Skin epidermis (tissue), 12 donors: Measurements from ENCODE around the gene RPL26.

Source experiments
- H3K27ac ChIP-seq, 21 experiments: fragments of 200-600 bp; sonication (generic) in 11 of 21; one replicate each; pipeline ENCODE4 v1.5.0; 2020; ENCODE audit warnings: mild to moderate bottlenecking in 3 of 21, inconsistent platforms in 2 of 21, moderate library complexity in 2 of 21
- H3K4me3 ChIP-seq, 7 experiments: fragments of 200-600 bp; sonication (generic) in 2 of 7; one replicate each; pipeline ENCODE4 v1.5.0; 2020; ENCODE audit warnings: inconsistent platforms in 2 of 7, mild to moderate bottlenecking in 2 of 7, moderate library complexity in 1 of 7

The RPL26 gene

GRCh38 chr17:8337802-8338752 is 44.9 kb downstream of the RPL26 start:
- Histone ChIP-seq H3K4me3 (no peak overlapping the region), H3K27ac (no peak overlapping the region)

GRCh38 chr17:8333281-8333680 is 49.7 kb downstream of the RPL26 start:
- no peak overlapping the region for H3K4me3 ChIP-seq
- no peak overlapping the region for H3K27ac ChIP-seq

- Histone ChIP-seq H3K4me3 (no peak overlapping the region), H3K27ac (no peak overlapping the region)
These were observed 50.3 kb downstream of the RPL26 start for GRCh38 chr17:8332688-8333087.

GRCh38 chr17:8332128-8332527 is 50.9 kb downstream of the RPL26 start:
- no peak overlapping the region for H3K27ac ChIP-seq
- H3K4me3 ChIP-seq: no peak overlapping the region
